Heart left ventricle (tissue), 16 donors: ENCODE results near the gene YIPF7. TPM values are rescaled to one million over a fixed set of nuclear protein-coding genes. Genes with fewer than 3 reads are reported as not detected.

Source experiments
- ATAC-seq, 4 donors: fragments of 200-7000 bp; cut with Tn5 transposase; one replicate each; pipeline ENCODE4 v1.9.1; 2020 to 2022; ENCODE audit warnings: moderate library complexity in 4 of 4, mild to moderate bottlenecking in 3 of 4, moderate number of reproducible peaks in 1 of 4
- DNase-seq, 5 donors: peaks; one replicate each; pipeline ENCODE4 v3.0.0-alpha.2; 2020
- H3K27ac ChIP-seq, 12 donors: fragments of 200-600 bp; sonication (generic) in 4 of 12; one replicate each; pipeline versions ENCODE4 v1.5.0 to v1.8.0; 2016 to 2022; ENCODE audit warnings: mild to moderate bottlenecking in 2 of 12
- H3K27me3 ChIP-seq, 9 donors: fragments of 200-600 bp; sonication (generic) in 2 of 9; one replicate each; pipeline versions ENCODE4 v1.5.1 to v1.8.0; 2016 to 2022; ENCODE audit warnings: mild to moderate bottlenecking in 3 of 9
- H3K36me3 ChIP-seq, 9 donors: fragments of 200-600 bp; sonication (generic) in 2 of 9; one replicate each; pipeline versions ENCODE4 v1.5.0 to v1.8.0; 2018 to 2022; ENCODE audit warnings: mild to moderate bottlenecking in 2 of 9
- H3K4me1 ChIP-seq, 12 donors: fragments of 200-600 bp; sonication (generic) in 4 of 12; one replicate each; pipeline versions ENCODE4 v1.5.0 to v1.8.0; 2016 to 2022; ENCODE audit warnings: mild to moderate bottlenecking in 3 of 12
- H3K4me3 ChIP-seq, 12 donors: fragments of 200-600 bp; sonication (generic) in 4 of 12; one replicate each; pipeline versions ENCODE4 v1.5.0 to v1.8.0; 2017 to 2022; ENCODE audit warnings: mild to moderate bottlenecking in 9 of 12, moderate library complexity in 4 of 12
- H3K9me3 ChIP-seq, 12 donors: fragments of 200-600 bp; sonication (generic) in 4 of 12; one replicate each; pipeline versions ENCODE4 v1.5.0 to v1.8.0; 2016 to 2022; ENCODE audit warnings: mild to moderate bottlenecking in 1 of 12
- POLR2A ChIP-seq, 2 donors: fragments of 450-650 bp; IDR thresholded peaks; one replicate each; pipeline ENCODE4 v1.6.1; 2017; ENCODE audit warnings: antibody characterized with exemption in 2 of 2, mild to moderate bottlenecking in 2 of 2, moderate library complexity in 2 of 2
- WGBS, 4 donors: extraction: QIAGEN DNeasy Blood & Tissue Kit in 2 of 4; methylation state at CpG; one replicate each; pipeline versions ENCODE4 v1.1.5 to v1.1.7; 2013 to 2018; 5-methylcytosine and 5-hydroxymethylcytosine counted together
- intact Hi-C, 10 donors: fragments of 100-400 bp; cut with DNase I; formaldehyde crosslinking; loops; one replicate each; pipeline versions ENCODE4 v1.11.1 to v1.14.2; 2022
- polyA plus RNA-seq, 2 donors: library from polyadenylated mRNA; stranded (reverse); fragments of 200-250 nt; gene quantifications; one replicate each; pipeline ENCODE4 v1.2.3, GENCODE V29; 2013
- total RNA-seq, 9 donors: library from RNA; depleted of rRNA in 2 of 9; stranded (reverse); fragments of >200 nt in 2 of 9; fragmentation: NEBNext Ultra II Directional in 3 of 9; extraction: Animal tissue kit (Norgen Biotek cat#: 25700) in 3 of 9; gene quantifications; one replicate each; pipeline versions ENCODE4 v1.1.0 to v1.2.4, GENCODE V29; 2016 to 2023
- TF ChIP-seq, protein P1 (sequence below), 12 donors: fragments of 200-600 bp; sonication (generic) in 4 of 12; IDR thresholded peaks; one replicate each; pipeline versions ENCODE4 v1.5.0 to v1.8.0; 2018 to 2022; ENCODE audit warnings: antibody characterized with exemption in 12 of 12, mild to moderate bottlenecking in 5 of 12
- donor health status: ischemic (EF 13 %, LVEDD 7.1; RV severe dilation, severe dysfunction).
- donor health status: healthy with polysubstance abuse.
- donor health status: DM: no; HTN: yes; CAD: no.
- donor health status: DM: no; HTN: no; CAD: no.
- donor health status: ischemic (EF 25% LVEDD 6.9; RV normal size, moderate dysfunction).
- donor health status: ischemic (EF 25% LVEDD 5.7; RV mildly dilated, moderate dysfunction).
- donor health status: healthy.
- donor health status: DM: yes; HTN: yes; CAD: no.
- donor health status: ischemic (EF 35%, LVEDD 5.7; RV mildly dilated, moderate dysfunction).
- donor health status: nonischemic (EF 11% LVEDD 7.7; RV severe dilation, severe dysfunction).
- donor health status: DM: yes; HTN: yes; CAD: no.
- donor health status: PGD.
- donor health status: ischemic (EF 29% LVEDD 5.4; RV normal size, mild dysfunction).
- donor health status: nonischemic (EF 23%, LVEDD 6.1; RV moderate dilation, normal function).

The YIPF7 gene
- total and polyA plus RNA-seq, 11 donors = 0.36 to 1.6 (median 1.1) TPM; not detected in 1

- TF ChIP-seq, protein P1, sequence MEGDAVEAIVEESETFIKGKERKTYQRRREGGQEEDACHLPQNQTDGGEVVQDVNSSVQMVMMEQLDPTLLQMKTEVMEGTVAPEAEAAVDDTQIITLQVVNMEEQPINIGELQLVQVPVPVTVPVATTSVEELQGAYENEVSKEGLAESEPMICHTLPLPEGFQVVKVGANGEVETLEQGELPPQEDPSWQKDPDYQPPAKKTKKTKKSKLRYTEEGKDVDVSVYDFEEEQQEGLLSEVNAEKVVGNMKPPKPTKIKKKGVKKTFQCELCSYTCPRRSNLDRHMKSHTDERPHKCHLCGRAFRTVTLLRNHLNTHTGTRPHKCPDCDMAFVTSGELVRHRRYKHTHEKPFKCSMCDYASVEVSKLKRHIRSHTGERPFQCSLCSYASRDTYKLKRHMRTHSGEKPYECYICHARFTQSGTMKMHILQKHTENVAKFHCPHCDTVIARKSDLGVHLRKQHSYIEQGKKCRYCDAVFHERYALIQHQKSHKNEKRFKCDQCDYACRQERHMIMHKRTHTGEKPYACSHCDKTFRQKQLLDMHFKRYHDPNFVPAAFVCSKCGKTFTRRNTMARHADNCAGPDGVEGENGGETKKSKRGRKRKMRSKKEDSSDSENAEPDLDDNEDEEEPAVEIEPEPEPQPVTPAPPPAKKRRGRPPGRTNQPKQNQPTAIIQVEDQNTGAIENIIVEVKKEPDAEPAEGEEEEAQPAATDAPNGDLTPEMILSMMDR (IDR thresholded peaks at IDR 0.05) = no peak
- TF ChIP-seq POLR2A (IDR thresholded peaks at IDR 0.05) = no peak
- H3K4me1 ChIP-seq = no peaks in the 10 kb centered on the region
- no peaks in the 10 kb centered on the region for H3K36me3 ChIP-seq
- no peaks in the 10 kb centered on the region for H3K9me3 ChIP-seq
- 84 to 95% (median 88%) methylated on average over 20 of the region's 20 CpGs for WGBS, 4 donors
- no peaks in the 10 kb centered on the region for H3K27me3 ChIP-seq
- H3K27ac ChIP-seq = no peak overlapping the region
- DNase-seq (no peak), ATAC-seq (no peak)
- no peak overlapping the region for H3K4me3 ChIP-seq
- intact Hi-C loops = no loop called here
Measured at GRCh38 chr4:44663539-44664263, 12.3 kb upstream of the YIPF7 start.

DNA sequence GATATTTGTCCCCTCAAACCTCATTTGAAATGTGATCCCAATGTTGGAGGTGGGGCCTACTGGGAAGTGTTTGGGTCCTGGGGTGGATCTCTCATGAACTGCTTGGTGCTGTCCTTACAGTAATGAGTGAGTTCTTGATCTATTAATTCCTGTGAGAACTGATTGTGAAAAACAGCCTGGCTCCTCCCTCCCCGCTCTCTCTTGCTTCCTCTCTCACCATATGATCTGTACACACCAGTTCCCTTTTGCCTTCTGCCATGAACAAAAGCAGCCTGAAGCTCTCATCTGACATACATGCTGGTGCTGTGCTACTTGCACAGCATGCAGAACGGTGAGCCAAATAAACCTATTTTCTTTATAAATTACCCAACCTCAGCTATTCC is 11.2 kb upstream of the YIPF7 start:
- no peak for ATAC-seq
- TF ChIP-seq POLR2A (IDR thresholded peaks at IDR 0.05) = no peak
- TF ChIP-seq, protein P1 (IDR thresholded peaks at IDR 0.05) = no peak
- 39 to 72% (median 63%) methylated on average over 2 of the region's 2 CpGs for WGBS, 4 donors

GRCh38 chr4:44661940-44662622 is 10.7 kb upstream of the YIPF7 start:
- H3K27ac ChIP-seq = no peak overlapping the region
- TF ChIP-seq, protein P1 (IDR thresholded peaks at IDR 0.05) = no peak
- no peak for TF ChIP-seq POLR2A (IDR thresholded peaks at IDR 0.05)
- ATAC-seq (no peak), DNase-seq (no peak)
- no peaks in the 10 kb centered on the region for H3K9me3 ChIP-seq
- intact Hi-C loops = no loop called here
- 77 to 86% (median 83%) methylated on average over 1 of the region's 1 CpG for WGBS, 4 donors
- no peaks in the 10 kb centered on the region for H3K4me1 ChIP-seq
- no peaks in the 10 kb centered on the region for H3K36me3 ChIP-seq
- no peaks in the 10 kb centered on the region for H3K27me3 ChIP-seq
- no peak overlapping the region for H3K4me3 ChIP-seq

More for the DNA sequence above, 11.2 kb upstream of the YIPF7 start:
- H3K36me3 ChIP-seq = no peaks in the 10 kb centered on the region
- H3K27ac ChIP-seq = no peak overlapping the region
- no peak for DNase-seq
- H3K9me3 ChIP-seq = no peaks in the 10 kb centered on the region
- no peak overlapping the region for H3K4me3 ChIP-seq
- H3K27me3 ChIP-seq = no peaks in the 10 kb centered on the region
- intact Hi-C loops = no loop called here
- H3K4me1 ChIP-seq = no peaks in the 10 kb centered on the region

DNA sequence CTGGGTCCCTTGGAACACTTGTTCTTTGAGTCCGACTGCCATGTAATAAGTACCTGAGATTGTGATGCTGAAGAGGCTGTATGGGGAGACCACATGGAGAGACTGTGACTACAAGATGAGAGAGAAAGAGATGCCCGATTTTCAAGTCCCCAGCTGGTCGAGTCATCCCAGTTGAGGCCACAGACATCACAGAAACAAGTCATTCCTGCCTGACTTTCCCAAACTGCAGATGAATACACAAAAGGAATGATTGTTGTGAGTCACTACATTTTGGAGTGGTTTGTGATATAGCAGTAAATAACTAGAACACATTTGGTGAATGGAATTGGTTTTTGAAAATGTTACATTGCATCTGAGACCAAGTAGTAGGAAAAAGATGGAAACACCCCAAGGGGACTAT is 9.0 kb upstream of the YIPF7 start:
- DNase-seq (no peak), ATAC-seq (no peak)
- intact Hi-C loops = no loop called here
- Histone ChIP-seq H3K4me3 (no peak overlapping the region), H3K36me3 (no peaks in the 10 kb centered on the region), H3K27me3 (no peaks in the 10 kb centered on the region), H3K9me3 (no peaks in the 10 kb centered on the region), H3K27ac (no peak overlapping the region), H3K4me1 (no peaks in the 10 kb centered on the region)
- TF ChIP-seq, protein P1 (IDR thresholded peaks at IDR 0.05) = no peak
- no peak for TF ChIP-seq POLR2A (IDR thresholded peaks at IDR 0.05)
- 38 to 72% (median 65%) methylated on average over 3 of the region's 3 CpGs for WGBS, 4 donors
